SK-N-SH (cell line): ENCODE measurements around the gene CHST3. TPM values are rescaled to one million over a fixed set of nuclear protein-coding genes. Genes with fewer than 3 reads are reported as not detected.

Experiments
- CTCF ChIA-PET: fragments of 300-600, 350-600 bp; formaldehyde crosslinking; extraction: SDS; loops from one replicate; lab custom pipeline; 2021; lab: Yijun Ruan, JAX
- POLR2A ChIA-PET: fragments of 350-600 bp; sonication (Branson Sonifier 250); formaldehyde crosslinking; extraction: SDS; loops from one replicate; lab custom pipeline; 2020; ENCODE audit warnings: antibody characterized with exemption, inconsistent platforms; lab: Yijun Ruan, JAX
- DNase-seq: peaks from one replicate; pipeline ENCODE4 v3.0.0; 2012
- H2AFZ ChIP-seq: fragments of 200-600 bp; sonication (generic); 2 replicates; pipeline ENCODE4 v1.8.1; 2016; ENCODE audit warnings: antibody characterized with exemption, mild to moderate bottlenecking, low read depth
- H3F3A ChIP-seq: fragments of 200-600 bp; sonication (generic); replicated peaks from 2 replicates; pipeline ENCODE3; 2016; ENCODE audit warnings: antibody characterized with exemption, mild to moderate bottlenecking; ENCODE audit not compliant: insufficient read depth
- H3K27ac ChIP-seq, 2 experiments: fragments of 200-500 bp in 1 of 2; fragments of 200-600 bp in 1 of 2; sonication (Bioruptor generic) in 1 of 2; sonication (generic), shearing (Covaris generic) in 1 of 2; 2 replicates each; pipeline versions ENCODE4 v1.5.1 to v1.6.1; 2014 to 2016; ENCODE audit warnings: low read depth in 2 of 2, inconsistent platforms in 1 of 2, low read length in 1 of 2, mild to moderate bottlenecking in 1 of 2, mixed read lengths in 1 of 2
- H3K27me3 ChIP-seq: fragments of 200-600 bp; sonication (generic), shearing (Covaris generic); 2 replicates; pipeline ENCODE4 v1.6.1; 2016; ENCODE audit warnings: mixed run types; ENCODE audit not compliant: insufficient read depth
- H3K36me3 ChIP-seq, 2 experiments: fragments of 200-500 bp in 1 of 2; fragments of 200-600 bp in 1 of 2; sonication (Bioruptor generic) in 1 of 2; sonication (generic) in 1 of 2; replicated peaks in 1 of 2; 2 replicates each; pipeline versions ENCODE3 to v1.5.1; 2014 to 2016; ENCODE audit warnings: low read length in 1 of 2, mild to moderate bottlenecking in 1 of 2; ENCODE audit not compliant: insufficient read depth in 2 of 2, control insufficient read depth in 1 of 2
- H3K4me1 ChIP-seq, 2 experiments: fragments of 200-500 bp in 1 of 2; fragments of 200-600 bp in 1 of 2; sonication (Bioruptor generic) in 1 of 2; sonication (generic), shearing (Covaris generic) in 1 of 2; 2 replicates each; pipeline versions ENCODE4 v1.5.1 to v1.6.1; 2014 to 2016; ENCODE audit warnings: low read depth in 1 of 2, low read length in 1 of 2, mixed run types in 1 of 2; ENCODE audit not compliant: insufficient read depth in 2 of 2, control insufficient read depth in 1 of 2
- H3K4me2 ChIP-seq: fragments of 200-600 bp; sonication (generic), shearing (Covaris generic); 2 replicates; pipeline ENCODE4 v1.6.1; 2017; ENCODE audit warnings: mixed run types
- H3K4me3 ChIP-seq, 2 experiments: fragments of 200-500 bp in 1 of 2; fragments of 200-600 bp in 1 of 2; sonication (Bioruptor generic) in 1 of 2; sonication (generic), shearing (Covaris generic) in 1 of 2; 2 replicates each; pipeline versions ENCODE4 v1.5.1 to v1.8.1; 2014 to 2016; ENCODE audit warnings: low read depth in 2 of 2, inconsistent platforms in 1 of 2, low read length in 1 of 2, mild to moderate bottlenecking in 1 of 2, mixed read lengths in 1 of 2, moderate library complexity in 1 of 2
- H3K79me2 ChIP-seq: fragments of 200-600 bp; sonication (generic); 2 replicates; pipeline ENCODE4 v1.8.1; 2017; ENCODE audit warnings: mild to moderate bottlenecking; ENCODE audit not compliant: insufficient read depth
- H3K9ac ChIP-seq: fragments of 200-600 bp; sonication (generic); 2 replicates; pipeline ENCODE4 v1.6.1; 2017; ENCODE audit warnings: mixed run types
- H3K9me2 ChIP-seq: fragments of 200-600 bp; sonication (generic); 2 replicates; pipeline ENCODE4 v1.6.1; 2017; ENCODE audit warnings: mixed run types
- H3K9me3 ChIP-seq: fragments of 200-600 bp; sonication (generic); 2 replicates; pipeline ENCODE4 v1.6.1; 2017; ENCODE audit warnings: mixed run types, mild to moderate bottlenecking, moderate library complexity
- H4K20me1 ChIP-seq: fragments of 200-600 bp; sonication (generic); 2 replicates; pipeline ENCODE4 v1.6.1; 2017; ENCODE audit warnings: mild to moderate bottlenecking, mixed run types; ENCODE audit not compliant: insufficient read depth
- CHD2 ChIP-seq: fragments of 150-350 bp; IDR thresholded peaks from 2 replicates; pipeline ENCODE4 v1.6.1; 2018; ENCODE audit warnings: low read length; ENCODE audit not compliant: partially characterized antibody
- EZH2phosphoT487 ChIP-seq: fragments of 200-600 bp; sonication (generic); IDR thresholded peaks from 2 replicates; pipeline ENCODE4 v1.6.1; 2017; ENCODE audit warnings: low read depth, mixed run types, mild to moderate bottlenecking, antibody characterized with exemption, moderate library complexity, borderline replicate concordance
- FOSL2 ChIP-seq: IDR thresholded peaks from 2 replicates; pipeline ENCODE4 v1.4.0; 2012; ENCODE audit warnings: low read depth, mild to moderate bottlenecking, moderate library complexity, borderline replicate concordance
- FOXJ3 ChIP-seq: sonication (generic); formaldehyde crosslinking; IDR thresholded peaks from 2 replicates; pipeline ENCODE4 v1.5.1; 2020; ENCODE audit warnings: mild to moderate bottlenecking, missing genetic modification reagents
- GABPA ChIP-seq: IDR thresholded peaks from 2 replicates; pipeline ENCODE4 v1.4.0; 2012; ENCODE audit warnings: low read depth, mild to moderate bottlenecking
- GATA2 ChIP-seq: sonication (generic); formaldehyde crosslinking; IDR thresholded peaks from 2 replicates; pipeline ENCODE4 v1.5.0; 2020; ENCODE audit warnings: mild to moderate bottlenecking, missing genetic modification reagents
- JUND ChIP-seq: IDR thresholded peaks from 2 replicates; pipeline ENCODE4 v1.4.0; 2012
- NFIC ChIP-seq: IDR thresholded peaks from 2 replicates; pipeline ENCODE4 v1.4.0; 2012; ENCODE audit warnings: borderline replicate concordance
- NRF1 ChIP-seq: IDR thresholded peaks from 2 replicates; pipeline ENCODE4 v1.6.1; 2012; ENCODE audit warnings: low read depth, mild to moderate bottlenecking, low read length
- POLR2AphosphoS5 ChIP-seq: IDR thresholded peaks from 2 replicates; pipeline ENCODE4 v1.6.1; 2012; ENCODE audit warnings: low read depth, low read length
- RAD21 ChIP-seq: IDR thresholded peaks from 2 replicates; pipeline ENCODE4 v1.6.1; 2012; ENCODE audit warnings: mild to moderate bottlenecking, low read length
- RFX5 ChIP-seq: IDR thresholded peaks from 2 replicates; pipeline ENCODE4 v1.6.1; 2012; ENCODE audit warnings: mild to moderate bottlenecking, improper control_type of control experiment, low read length
- SMC3 ChIP-seq: IDR thresholded peaks from 2 replicates; pipeline ENCODE4 v1.6.1; 2012; ENCODE audit warnings: low read depth, low read length, improper control_type of control experiment
- WGBS: methylation state at CpG from one replicate; pipeline ENCODE4 v1.1.6; 2017; ENCODE audit warnings: low lambda C conversion rate; 5-methylcytosine and 5-hydroxymethylcytosine counted together
- polyA plus RNA-seq, 3 experiments: library from polyadenylated mRNA; depleted of rRNA; stranded (reverse); fragments of >200 nt; gene quantifications; 2 replicates each; pipeline ENCODE4 v1.2.3, GENCODE V29; 2012
- TF ChIP-seq, protein P1 (sequence below): IDR thresholded peaks from 2 replicates; pipeline ENCODE4; 2012
- TF ChIP-seq, protein P2 (sequence below): IDR thresholded peaks from 2 replicates; pipeline ENCODE4 v1.6.1; 2012; ENCODE audit warnings: mild to moderate bottlenecking, low read depth, low read length, moderate library complexity
- TF ChIP-seq, protein P3 (sequence below): IDR thresholded peaks from 2 replicates; pipeline ENCODE4 v1.4.0; 2012; ENCODE audit warnings: low read depth
- TF ChIP-seq, protein P4 (sequence below): IDR thresholded peaks from 2 replicates; pipeline ENCODE4 v1.4.0; 2012; ENCODE audit warnings: low read depth, borderline replicate concordance

The CHST3 gene
- polyA plus RNA-seq, 1 of the 3 experiments (the other 2 are of a cell fraction), result 6.0 TPM

DNA sequence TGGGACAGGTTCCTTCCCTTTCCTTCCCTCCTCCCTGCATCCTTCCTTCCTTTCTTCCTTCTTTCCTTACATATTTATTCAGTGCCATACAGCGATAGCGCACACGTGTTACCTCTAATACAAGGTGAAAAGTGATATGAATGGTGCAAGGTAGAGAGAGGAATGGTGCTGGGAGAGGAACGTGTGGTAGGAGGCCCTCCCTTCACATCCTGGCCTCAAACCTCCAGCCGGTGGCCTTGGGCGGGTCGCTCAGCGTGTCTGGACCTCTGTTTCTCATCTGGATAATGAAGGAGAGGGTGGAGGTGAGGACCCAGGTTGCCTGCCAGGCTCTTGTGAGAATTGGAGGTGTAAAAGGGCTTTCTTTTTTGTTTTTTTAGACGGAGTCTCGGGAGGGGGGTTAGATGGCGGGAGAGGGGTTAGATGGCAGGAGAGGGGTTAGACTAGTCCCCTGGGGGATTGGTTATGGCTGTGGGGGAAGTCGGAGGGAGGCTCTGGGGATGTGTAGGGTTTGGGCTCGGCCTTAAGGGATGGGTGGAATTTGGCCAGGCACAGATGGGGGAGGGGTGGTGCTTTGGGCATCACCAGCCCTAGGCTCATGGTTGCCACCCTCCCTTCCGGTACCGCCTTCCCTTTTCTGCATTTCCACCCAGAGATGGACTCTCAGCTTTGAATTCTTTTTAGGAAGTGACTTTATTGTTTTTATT is 14.9 kb downstream of the CHST3 start:
- H3K9me3 ChIP-seq, result no peaks in the 10 kb centered on the region
- peaks cover 0 to 5% of the 10 kb centered on the region in 2 experiments for H3K36me3 ChIP-seq
- H3F3A ChIP-seq, result peaks cover 21% of the 10 kb centered on the region
- CTCF ChIA-PET, result interaction anchor here (2.4 kb wide), 1 partner anchor 23 kb away, joined by 8 read pairs; no protein-coding TSS in a partner anchor
- peaks cover 85% of the 10 kb centered on the region for H3K79me2 ChIP-seq
- peaks cover 34 to 38% of the 10 kb centered on the region in 2 experiments; a peak in 3 of 4 replicates for H3K4me1 ChIP-seq
- no peak overlapping the region for H2AFZ ChIP-seq
- no peaks in the 10 kb centered on the region for H3K9me2 ChIP-seq
- H3K27ac ChIP-seq, result no peak overlapping the region
- no peak overlapping the region for H3K4me2 ChIP-seq
- POLR2A ChIA-PET, result no interaction called here
- no peak overlapping the region for H3K9ac ChIP-seq
- H4K20me1 ChIP-seq, result peaks cover 9% of the 10 kb centered on the region; the same call in 1 of the 2 replicates
- TF ChIP-seq EZH2phosphoT487 (no peak), NFIC (no peak), SMC3 (no peak)
- H3K4me3 ChIP-seq, result no peak overlapping the region
- H3K27me3 ChIP-seq, result no peaks in the 10 kb centered on the region
- no peak for DNase-seq
- WGBS, result 96% methylated on average over 15 of the region's 15 CpGs

DNA sequence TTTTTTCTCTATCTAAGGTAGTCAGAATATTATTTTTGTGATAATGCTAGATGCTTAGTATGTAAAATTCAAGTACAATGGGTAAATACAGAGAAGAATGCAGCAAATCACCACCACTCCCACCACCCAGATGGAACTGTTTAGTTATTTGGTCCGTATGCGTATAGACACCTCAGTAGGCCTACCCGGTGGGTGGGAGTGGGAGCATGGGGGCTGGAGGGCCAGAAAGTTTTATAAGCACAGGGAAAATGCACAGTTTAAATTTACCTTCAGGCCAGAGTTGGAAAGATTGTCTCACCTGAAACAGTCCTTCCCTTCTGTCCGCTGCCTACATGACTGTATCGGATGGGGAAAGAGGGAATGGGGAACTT is 15.5 kb downstream of the CHST3 start:
- Histone ChIP-seq H3K9me2 (no peaks in the 10 kb centered on the region), H2AFZ (no peak overlapping the region), H3F3A (peaks cover 17% of the 10 kb centered on the region), H4K20me1 (peaks cover 4% of the 10 kb centered on the region; the same call in 1 of the 2 replicates), H3K36me3 (peaks cover 0 to 5% of the 10 kb centered on the region in 2 experiments), H3K4me1 (peaks cover 28 to 37% of the 10 kb centered on the region in 2 experiments; a peak in 3 of 4 replicates), H3K9ac (no peak overlapping the region), H3K79me2 (peaks cover 85% of the 10 kb centered on the region), H3K4me3 (no peak overlapping the region), H3K27me3 (no peaks in the 10 kb centered on the region), H3K4me2 (no peak overlapping the region), H3K27ac (no peak overlapping the region), H3K9me3 (no peaks in the 10 kb centered on the region)
- ChIA-PET POLR2A (no interaction called here), CTCF (interaction anchor here (1.0 to 2.7 kb wide), 4 partner anchors 22 to 83 kb away, joined by 3 to 10 read pairs (median 6); no protein-coding TSS in a partner anchor)
- DNase-seq, result no peak
- TF ChIP-seq FOSL2, result no peak
- no peak for TF ChIP-seq GABPA
- TF ChIP-seq, protein P1, sequence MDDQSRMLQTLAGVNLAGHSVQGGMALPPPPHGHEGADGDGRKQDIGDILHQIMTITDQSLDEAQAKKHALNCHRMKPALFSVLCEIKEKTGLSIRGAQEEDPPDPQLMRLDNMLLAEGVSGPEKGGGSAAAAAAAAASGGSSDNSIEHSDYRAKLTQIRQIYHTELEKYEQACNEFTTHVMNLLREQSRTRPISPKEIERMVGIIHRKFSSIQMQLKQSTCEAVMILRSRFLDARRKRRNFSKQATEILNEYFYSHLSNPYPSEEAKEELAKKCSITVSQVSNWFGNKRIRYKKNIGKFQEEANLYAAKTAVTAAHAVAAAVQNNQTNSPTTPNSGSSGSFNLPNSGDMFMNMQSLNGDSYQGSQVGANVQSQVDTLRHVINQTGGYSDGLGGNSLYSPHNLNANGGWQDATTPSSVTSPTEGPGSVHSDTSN, result no peak
- no peak for TF ChIP-seq NRF1
- no peak for TF ChIP-seq RAD21
- TF ChIP-seq JUND, result no peak
- TF ChIP-seq, protein P2, sequence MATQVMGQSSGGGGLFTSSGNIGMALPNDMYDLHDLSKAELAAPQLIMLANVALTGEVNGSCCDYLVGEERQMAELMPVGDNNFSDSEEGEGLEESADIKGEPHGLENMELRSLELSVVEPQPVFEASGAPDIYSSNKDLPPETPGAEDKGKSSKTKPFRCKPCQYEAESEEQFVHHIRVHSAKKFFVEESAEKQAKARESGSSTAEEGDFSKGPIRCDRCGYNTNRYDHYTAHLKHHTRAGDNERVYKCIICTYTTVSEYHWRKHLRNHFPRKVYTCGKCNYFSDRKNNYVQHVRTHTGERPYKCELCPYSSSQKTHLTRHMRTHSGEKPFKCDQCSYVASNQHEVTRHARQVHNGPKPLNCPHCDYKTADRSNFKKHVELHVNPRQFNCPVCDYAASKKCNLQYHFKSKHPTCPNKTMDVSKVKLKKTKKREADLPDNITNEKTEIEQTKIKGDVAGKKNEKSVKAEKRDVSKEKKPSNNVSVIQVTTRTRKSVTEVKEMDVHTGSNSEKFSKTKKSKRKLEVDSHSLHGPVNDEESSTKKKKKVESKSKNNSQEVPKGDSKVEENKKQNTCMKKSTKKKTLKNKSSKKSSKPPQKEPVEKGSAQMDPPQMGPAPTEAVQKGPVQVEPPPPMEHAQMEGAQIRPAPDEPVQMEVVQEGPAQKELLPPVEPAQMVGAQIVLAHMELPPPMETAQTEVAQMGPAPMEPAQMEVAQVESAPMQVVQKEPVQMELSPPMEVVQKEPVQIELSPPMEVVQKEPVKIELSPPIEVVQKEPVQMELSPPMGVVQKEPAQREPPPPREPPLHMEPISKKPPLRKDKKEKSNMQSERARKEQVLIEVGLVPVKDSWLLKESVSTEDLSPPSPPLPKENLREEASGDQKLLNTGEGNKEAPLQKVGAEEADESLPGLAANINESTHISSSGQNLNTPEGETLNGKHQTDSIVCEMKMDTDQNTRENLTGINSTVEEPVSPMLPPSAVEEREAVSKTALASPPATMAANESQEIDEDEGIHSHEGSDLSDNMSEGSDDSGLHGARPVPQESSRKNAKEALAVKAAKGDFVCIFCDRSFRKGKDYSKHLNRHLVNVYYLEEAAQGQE, result no peak
- TF ChIP-seq RFX5, result no peak
- TF ChIP-seq CHD2, result no peak
- TF ChIP-seq GATA2 (CRISPR knock-in tag), result no peak
- TF ChIP-seq SMC3, result no peak
- no peak for TF ChIP-seq FOXJ3
- TF ChIP-seq, protein P3, sequence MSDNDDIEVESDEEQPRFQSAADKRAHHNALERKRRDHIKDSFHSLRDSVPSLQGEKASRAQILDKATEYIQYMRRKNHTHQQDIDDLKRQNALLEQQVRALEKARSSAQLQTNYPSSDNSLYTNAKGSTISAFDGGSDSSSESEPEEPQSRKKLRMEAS, result no peak
- TF ChIP-seq EZH2phosphoT487, result no peak
- TF ChIP-seq, protein P4, sequence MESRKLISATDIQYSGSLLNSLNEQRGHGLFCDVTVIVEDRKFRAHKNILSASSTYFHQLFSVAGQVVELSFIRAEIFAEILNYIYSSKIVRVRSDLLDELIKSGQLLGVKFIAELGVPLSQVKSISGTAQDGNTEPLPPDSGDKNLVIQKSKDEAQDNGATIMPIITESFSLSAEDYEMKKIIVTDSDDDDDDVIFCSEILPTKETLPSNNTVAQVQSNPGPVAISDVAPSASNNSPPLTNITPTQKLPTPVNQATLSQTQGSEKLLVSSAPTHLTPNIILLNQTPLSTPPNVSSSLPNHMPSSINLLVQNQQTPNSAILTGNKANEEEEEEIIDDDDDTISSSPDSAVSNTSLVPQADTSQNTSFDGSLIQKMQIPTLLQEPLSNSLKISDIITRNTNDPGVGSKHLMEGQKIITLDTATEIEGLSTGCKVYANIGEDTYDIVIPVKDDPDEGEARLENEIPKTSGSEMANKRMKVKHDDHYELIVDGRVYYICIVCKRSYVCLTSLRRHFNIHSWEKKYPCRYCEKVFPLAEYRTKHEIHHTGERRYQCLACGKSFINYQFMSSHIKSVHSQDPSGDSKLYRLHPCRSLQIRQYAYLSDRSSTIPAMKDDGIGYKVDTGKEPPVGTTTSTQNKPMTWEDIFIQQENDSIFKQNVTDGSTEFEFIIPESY, result no peak
- no peak for TF ChIP-seq POLR2AphosphoS5
- 100% methylated on average over 3 of the region's 5 CpGs for WGBS
